ENCODE measurements around the gene KLK7.

The KLK7 gene

DNA sequence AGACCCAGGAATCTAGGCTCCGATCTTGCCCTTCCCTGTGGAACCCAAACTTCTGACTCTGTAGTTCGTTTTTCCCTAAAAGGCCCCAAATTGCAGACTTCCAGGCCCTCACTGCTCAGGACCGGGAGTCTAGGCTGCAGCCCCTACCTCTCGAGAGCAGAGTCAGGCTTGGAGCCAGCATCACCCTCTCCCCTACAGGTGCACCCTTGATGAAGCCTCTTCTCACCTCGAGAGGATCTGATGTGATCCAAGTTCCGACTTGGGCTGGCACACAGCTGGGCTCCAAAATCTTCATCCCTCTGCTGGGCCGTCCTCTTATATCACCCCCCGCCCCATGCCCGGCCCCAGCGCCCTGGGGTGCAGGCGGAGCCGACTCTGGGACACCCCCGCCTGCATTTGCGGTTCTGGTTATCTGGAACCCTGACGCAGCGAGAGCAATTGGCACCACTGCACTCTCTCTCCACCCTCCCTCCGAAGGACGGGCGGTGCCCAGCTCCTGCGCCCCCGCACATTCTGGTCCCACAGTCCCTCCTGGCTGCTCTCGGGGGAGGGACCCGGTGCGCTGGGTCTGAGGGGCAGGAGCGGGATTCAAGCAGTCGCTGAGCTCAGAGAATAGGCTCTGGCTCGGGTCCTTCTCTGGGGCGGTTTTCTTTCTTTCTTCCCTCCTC lies at the start of gene KLK7:
TSS of gene KLK7 (minus strand) at position 293 of the 668 bp plus-strand sequence. CDS start 1,518 bp downstream, outside the sequence.
- H3K36me3 ChIP-seq, result no peaks in the 10 kb centered on the region
- H3K4me3 ChIP-seq, result no peak within 1 kb of the TSS
- H3K4me1 ChIP-seq, result no peaks in the 10 kb centered on the region
- H3K9me3 ChIP-seq (replicated peaks in 1 of 11), result no peaks in the 10 kb centered on the region
- H3K4me2 ChIP-seq, result no peak within 1 kb of the TSS
- H3K27me3 ChIP-seq, result peaks cover 0 to 16% (median 0%) of the 10 kb centered on the region in 11 experiments; a peak in 3 of 22 replicates
- no peaks in the 10 kb centered on the region for H4K20me1 ChIP-seq
- no peak within 1 kb of the TSS for H3K27ac ChIP-seq
- TF ChIP-seq Cebpa-rat (IDR thresholded peaks at IDR 0.05), result no peak
- H3K9ac ChIP-seq, result no peak within 1 kb of the TSS

DNA sequence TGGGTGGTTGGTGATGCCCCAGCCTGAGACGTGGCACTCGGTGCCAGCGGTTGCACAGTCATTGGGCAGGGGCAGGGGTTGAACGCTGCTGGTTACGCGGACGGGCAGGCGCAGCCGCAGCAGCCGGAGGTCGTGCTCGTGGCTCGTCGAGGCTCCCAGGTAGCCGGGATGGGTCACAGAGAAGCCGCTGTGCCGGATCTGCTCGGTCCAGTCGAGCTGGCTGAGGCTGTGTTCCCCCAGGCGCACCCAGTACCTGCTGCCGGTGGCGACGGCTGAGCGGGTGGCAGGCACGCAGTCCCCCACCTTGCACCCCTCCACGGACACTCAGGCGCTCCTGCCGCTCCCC lies 48.1 kb upstream of the KLK7 start:
- Histone ChIP-seq H3K4me1 (no peaks in the 10 kb centered on the region), H3K4me3 (no peak overlapping the region), H3K27ac (no peak overlapping the region), H3K27me3 (no peaks in the 10 kb centered on the region), H3K9ac (no peak overlapping the region), H3K4me2 (no peak overlapping the region), H4K20me1 (no peaks in the 10 kb centered on the region), H3K36me3 (no peaks in the 10 kb centered on the region), H3K9me3 (replicated peaks in 1 of 11) (no peaks in the 10 kb centered on the region)
- TF ChIP-seq Cebpa-rat (IDR thresholded peaks at IDR 0.05), result no peak

DNA sequence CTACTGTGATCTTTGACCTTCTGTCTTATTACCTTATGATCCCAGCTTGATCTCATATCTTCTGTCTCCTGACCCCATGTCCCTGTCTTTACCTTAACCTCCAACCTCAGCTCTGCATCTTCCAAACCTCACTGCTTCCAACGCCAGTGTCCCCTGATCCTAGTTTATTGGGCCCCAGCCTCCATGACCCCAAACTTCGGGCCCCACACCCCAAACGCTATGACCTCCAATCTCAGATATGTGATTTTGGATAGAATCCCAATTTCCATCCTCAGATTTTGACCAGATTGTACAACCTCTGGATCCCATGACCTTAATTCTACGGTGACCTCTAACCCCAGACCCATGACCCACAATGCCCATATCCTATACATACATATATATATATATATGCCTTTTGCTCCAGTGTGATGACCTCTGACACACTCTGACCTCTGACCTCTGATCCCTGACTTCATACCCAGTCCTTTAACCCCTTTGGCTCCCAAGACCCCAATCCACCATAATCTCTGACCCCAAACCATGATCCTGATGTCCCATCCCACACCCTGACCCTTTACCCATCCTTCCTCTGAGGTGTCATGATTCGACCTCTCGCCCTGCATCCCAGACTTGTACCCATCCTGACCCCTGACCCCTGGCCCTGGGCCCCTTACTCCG lies 47.6 kb upstream of the KLK7 start:
- no peaks in the 10 kb centered on the region for H3K9me3 ChIP-seq (replicated peaks in 1 of 11)
- no peak for TF ChIP-seq Cebpa-rat (IDR thresholded peaks at IDR 0.05)
- no peak overlapping the region for H3K4me2 ChIP-seq
- H3K9ac ChIP-seq, result no peak overlapping the region
- no peaks in the 10 kb centered on the region for H3K27me3 ChIP-seq
- H3K4me1 ChIP-seq, result no peaks in the 10 kb centered on the region
- H3K27ac ChIP-seq, result no peak overlapping the region
- no peak overlapping the region for H3K4me3 ChIP-seq
- no peaks in the 10 kb centered on the region for H4K20me1 ChIP-seq
- H3K36me3 ChIP-seq, result no peaks in the 10 kb centered on the region

GRCh38 chr19:51030631-51031030 lies 46.9 kb upstream of the KLK7 start:
- Histone ChIP-seq H3K9me3 (replicated peaks in 1 of 11) (no peaks in the 10 kb centered on the region), H3K27me3 (no peaks in the 10 kb centered on the region; a peak in 1 of 22 replicates), H3K27ac (no peak overlapping the region), H3K4me2 (no peak overlapping the region), H3K36me3 (no peaks in the 10 kb centered on the region), H3K4me3 (no peak overlapping the region), H3K9ac (no peak overlapping the region), H3K4me1 (no peaks in the 10 kb centered on the region), H4K20me1 (no peaks in the 10 kb centered on the region)
- no peak for TF ChIP-seq Cebpa-rat (IDR thresholded peaks at IDR 0.05)

DNA sequence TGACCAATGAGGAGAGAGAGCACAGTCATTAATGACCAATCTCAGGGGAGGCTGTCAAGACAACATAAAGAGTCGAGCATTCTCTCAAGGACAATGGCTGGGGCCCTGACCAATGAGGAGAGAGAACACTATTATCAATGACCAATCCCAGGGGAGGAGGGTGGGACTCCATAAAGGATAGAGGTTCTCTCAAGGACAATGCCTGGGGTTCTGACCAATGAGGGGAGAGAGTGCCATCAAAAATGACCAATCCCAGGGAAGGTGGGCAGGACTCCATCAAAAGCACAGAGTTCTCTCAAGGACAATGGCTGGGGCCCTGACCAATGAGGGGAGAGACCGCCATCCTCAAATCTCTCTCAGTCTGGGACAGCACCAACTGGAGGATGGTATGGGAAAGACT lies 46.0 kb upstream of the KLK7 start:
- TF ChIP-seq Cebpa-rat (IDR thresholded peaks at IDR 0.05), result no peak
- no peaks in the 10 kb centered on the region for H3K4me1 ChIP-seq
- H4K20me1 ChIP-seq, result no peaks in the 10 kb centered on the region

GRCh38 chr19:51027873-51028272 lies 44.2 kb upstream of the KLK7 start:
- H3K4me1 ChIP-seq, result no peaks in the 10 kb centered on the region
- no peak overlapping the region for H3K4me2 ChIP-seq
- no peak overlapping the region for H3K9ac ChIP-seq
- no peaks in the 10 kb centered on the region for H4K20me1 ChIP-seq
- no peak overlapping the region for H3K27ac ChIP-seq
- H3K27me3 ChIP-seq, result peaks cover 0 to 4% (median 0%) of the 10 kb centered on the region in 11 experiments; a peak in 3 of 22 replicates
- no peak overlapping the region for H3K4me3 ChIP-seq
- H3K9me3 ChIP-seq (replicated peaks in 1 of 11), result no peaks in the 10 kb centered on the region
- TF ChIP-seq Cebpa-rat (IDR thresholded peaks at IDR 0.05), result no peak
- H3K36me3 ChIP-seq, result no peaks in the 10 kb centered on the region

More for the DNA sequence above, 46.0 kb upstream of the KLK7 start:
- H3K36me3 ChIP-seq, result no peaks in the 10 kb centered on the region
- no peak overlapping the region for H3K4me3 ChIP-seq
- H3K27me3 ChIP-seq, result peaks cover 0 to 3% (median 0%) of the 10 kb centered on the region in 11 experiments; a peak in 1 of 22 replicates
- H3K4me2 ChIP-seq, result no peak overlapping the region
- no peak overlapping the region for H3K27ac ChIP-seq
- H3K9me3 ChIP-seq (replicated peaks in 1 of 11), result no peaks in the 10 kb centered on the region
- no peak overlapping the region for H3K9ac ChIP-seq

DNA sequence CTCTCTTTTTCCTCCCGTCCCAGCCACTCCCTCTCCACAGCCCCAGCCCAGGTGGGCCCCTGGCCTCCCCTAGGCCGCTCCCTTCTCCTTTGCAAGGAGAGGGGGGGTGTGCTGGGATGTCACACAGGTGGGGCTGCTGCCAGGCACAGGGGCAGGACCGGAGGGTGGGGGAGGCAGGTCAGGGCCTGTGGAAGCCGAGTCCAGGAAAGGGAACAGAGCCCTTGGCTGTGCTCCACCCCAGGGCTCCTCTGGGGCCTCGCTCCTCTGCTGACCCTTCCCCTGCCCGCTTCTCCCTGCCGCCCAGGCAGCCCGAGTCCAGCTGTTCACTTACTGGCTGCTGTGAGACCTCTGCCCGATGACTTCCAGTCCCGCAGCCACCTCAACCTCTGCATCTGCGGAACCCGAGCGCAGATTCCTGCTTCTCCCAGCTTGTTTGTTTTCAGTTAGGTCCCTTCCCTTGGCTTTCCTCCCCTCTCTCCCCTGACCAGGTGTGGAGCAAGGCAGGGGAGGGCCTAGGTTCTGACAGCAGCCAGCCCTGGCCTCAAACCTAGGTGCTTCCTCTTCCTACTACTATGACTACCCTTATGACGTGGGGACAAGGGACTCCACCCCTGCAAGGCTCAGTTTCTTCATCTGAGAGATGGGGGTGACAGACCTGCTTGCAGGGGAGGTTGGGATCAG lies 43.5 kb upstream of the KLK7 start:
- Histone ChIP-seq H3K27ac (no peak overlapping the region), H3K36me3 (no peaks in the 10 kb centered on the region), H3K4me2 (no peak overlapping the region), H3K27me3 (peaks cover 0 to 4% (median 0%) of the 10 kb centered on the region in 11 experiments; a peak in 3 of 22 replicates), H3K9me3 (replicated peaks in 1 of 11) (no peaks in the 10 kb centered on the region), H3K4me3 (no peak overlapping the region), H3K4me1 (no peaks in the 10 kb centered on the region), H3K9ac (no peak overlapping the region), H4K20me1 (no peaks in the 10 kb centered on the region)
- no peak for TF ChIP-seq Cebpa-rat (IDR thresholded peaks at IDR 0.05)

DNA sequence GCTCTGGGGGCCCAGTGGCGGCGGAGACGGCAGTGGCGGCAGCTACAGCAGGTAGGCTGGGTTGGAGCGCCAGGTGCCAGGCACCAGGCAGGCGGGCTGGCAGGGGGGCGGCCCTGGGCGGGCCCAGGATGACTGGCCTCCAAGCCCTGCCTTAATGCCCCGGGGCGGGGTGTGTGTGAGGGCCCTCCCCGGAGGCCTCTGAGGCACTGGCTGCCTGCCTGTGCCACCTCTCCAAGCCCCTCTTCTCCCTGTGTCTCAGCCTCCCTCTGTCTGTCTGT lies 42.8 kb upstream of the KLK7 start, which contains the start of gene KLK11:
TSS of gene KLK11 (minus strand) at position 63 of the 278 bp plus-strand sequence. CDS start 985 bp downstream, outside the sequence.
- TF ChIP-seq Cebpa-rat (IDR thresholded peaks at IDR 0.05), result no peak
- peaks cover 0 to 4% (median 0%) of the 10 kb centered on the region in 11 experiments; a peak in 3 of 22 replicates for H3K27me3 ChIP-seq
- H3K4me1 ChIP-seq, result peaks cover 0 to 1% (median 0%) of the 10 kb centered on the region in 10 experiments; a peak in 3 of 20 replicates
- H3K9me3 ChIP-seq (replicated peaks in 1 of 11), result no peaks in the 10 kb centered on the region
- no peak within 1 kb of the TSS for H3K27ac ChIP-seq
- H4K20me1 ChIP-seq, result no peaks in the 10 kb centered on the region
- H3K36me3 ChIP-seq, result no peaks in the 10 kb centered on the region
- H3K4me2 ChIP-seq, result no peak within 1 kb of the TSS
- H3K9ac ChIP-seq, result no peak within 1 kb of the TSS
- no peak within 1 kb of the TSS for H3K4me3 ChIP-seq

DNA sequence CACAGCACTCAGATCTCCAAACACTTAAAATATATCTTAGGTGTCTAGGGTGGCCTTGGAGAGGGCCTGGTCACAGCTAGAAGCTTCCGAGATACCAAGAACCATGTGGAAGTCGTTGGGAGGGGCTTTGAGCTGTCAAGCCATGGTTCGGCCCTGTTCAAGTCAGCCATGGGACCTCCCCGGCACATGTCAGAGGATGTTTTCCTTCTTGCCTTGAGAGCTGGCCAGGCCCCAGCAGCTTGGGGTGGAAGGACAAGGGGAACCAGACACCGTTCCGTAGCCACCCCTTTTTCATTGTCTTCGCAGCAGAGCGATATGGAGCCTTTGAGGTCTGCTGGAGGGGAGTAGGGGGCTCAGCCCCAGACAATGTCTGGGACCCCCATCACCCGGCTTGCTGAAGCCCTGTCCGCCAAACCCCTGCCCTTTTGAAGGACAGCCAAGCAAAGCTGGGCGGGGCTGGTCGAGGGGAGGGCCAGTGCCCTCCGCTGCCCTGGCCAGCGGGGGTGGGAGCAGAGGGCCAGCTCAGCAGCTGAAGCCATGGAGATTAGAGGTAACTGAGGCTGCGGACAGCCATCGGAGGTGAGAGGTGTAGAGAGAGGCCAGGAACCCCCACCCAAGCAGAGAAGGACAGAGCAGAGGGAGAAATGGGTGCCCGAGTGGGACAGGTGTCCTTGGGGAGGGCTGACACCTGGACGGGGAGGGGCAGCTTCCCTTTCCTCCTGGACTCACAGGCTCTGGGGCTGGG lies 42.3 kb upstream of the KLK7 start:
- Histone ChIP-seq H4K20me1 (no peaks in the 10 kb centered on the region), H3K4me2 (no peak overlapping the region), H3K4me1 (peaks cover 0 to 5% (median 0%) of the 10 kb centered on the region in 10 experiments; a peak in 3 of 20 replicates), H3K27ac (no peak overlapping the region), H3K27me3 (peaks cover 0 to 4% (median 0%) of the 10 kb centered on the region in 11 experiments; a peak in 3 of 22 replicates), H3K9me3 (replicated peaks in 1 of 11) (no peaks in the 10 kb centered on the region), H3K36me3 (no peaks in the 10 kb centered on the region), H3K9ac (no peak overlapping the region), H3K4me3 (no peak overlapping the region)
- TF ChIP-seq Cebpa-rat (IDR thresholded peaks at IDR 0.05), result no peak

Measured in BLaER1 treated with 17β-estradiol and CSF1 and Interleukin-3, amounts not matched to agents 10 nM and 100 nM (cell line).